ENCODE measurements around the gene PAQR4.

PAQR4 gene

DNA sequence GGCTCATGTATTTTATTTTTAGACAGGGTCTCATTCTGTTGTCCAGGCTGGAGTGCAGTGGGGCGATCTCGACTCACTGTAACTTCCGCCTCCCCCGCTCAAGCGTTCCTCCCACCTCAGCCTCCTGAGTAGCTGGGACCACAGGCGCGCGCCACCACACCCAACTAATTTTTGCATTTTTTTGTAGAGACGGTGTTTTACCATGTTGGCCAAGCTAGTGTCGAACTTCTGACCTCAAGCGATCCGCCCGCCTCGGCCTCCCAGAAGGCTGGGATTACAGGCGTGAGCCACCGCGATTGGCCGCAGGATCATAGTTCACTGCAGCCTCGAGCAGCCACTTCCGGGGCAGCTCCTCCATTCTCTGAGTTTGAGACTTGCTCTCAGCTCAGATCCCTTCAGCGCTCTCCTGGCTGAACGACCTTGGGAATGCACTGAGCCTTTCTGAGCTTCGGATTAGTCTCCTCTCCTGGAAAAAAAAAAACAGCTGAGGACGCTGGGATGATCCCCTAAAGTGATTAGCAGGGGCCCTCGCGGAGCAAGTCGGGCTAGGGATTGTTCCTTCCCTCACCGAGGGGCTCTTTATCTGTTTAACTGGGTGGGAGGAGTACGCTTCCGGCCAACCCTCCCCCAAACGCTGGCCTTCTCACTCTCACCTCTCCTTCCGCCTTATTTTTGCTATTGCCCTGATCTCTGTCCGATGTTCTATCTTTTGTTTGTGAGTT is 12.2 kb downstream of the PAQR4 start:
- no peak for DNase-seq

DNA sequence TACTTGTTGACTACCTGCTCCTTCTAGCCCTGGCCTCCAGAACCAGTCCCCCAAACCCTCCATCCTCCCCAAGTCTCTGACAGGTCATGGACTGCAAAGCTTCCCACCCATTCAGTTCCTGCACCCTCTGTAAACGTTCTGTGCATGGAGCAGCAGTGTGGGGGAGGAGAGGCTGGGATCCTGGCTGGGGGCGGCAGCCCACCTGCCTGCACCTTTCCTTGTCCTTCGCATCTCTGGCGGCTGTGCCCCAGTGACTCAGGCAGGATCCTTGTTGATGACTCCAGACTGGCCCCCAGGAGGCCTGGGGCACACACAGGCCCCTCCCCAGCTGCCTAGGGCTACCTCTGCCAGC is 12.7 kb downstream of the PAQR4 start:
- DNase-seq: no peak

GRCh38 chr16:2982402-2982801 is 13.3 kb downstream of the PAQR4 start:
- no peak for DNase-seq

GRCh38 chr16:2983706-2984136 is 14.6 kb downstream of the PAQR4 start:
- DNase-seq: peak; percentile 88

DNA sequence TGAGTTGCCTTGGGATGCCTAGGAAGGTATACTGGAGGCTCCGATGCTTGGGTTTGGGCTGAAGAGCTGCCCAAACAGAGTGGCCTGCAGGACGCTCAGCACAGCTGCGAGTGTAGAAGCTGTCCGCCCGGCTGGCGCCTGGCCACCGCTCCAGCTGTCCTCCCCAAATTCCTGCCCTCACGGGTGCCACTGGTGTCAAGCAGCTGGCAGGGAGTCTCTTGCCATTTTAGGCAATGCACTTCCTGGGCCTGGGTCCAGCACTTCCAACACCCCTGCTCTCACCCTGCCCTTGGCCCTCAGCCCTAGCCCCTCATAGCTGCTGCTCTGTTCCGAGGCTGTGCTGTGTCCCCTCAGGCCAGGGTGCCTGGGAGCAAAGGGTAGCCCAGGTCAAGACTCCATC is 16.3 kb downstream of the PAQR4 start:
- no peak for DNase-seq

DNA sequence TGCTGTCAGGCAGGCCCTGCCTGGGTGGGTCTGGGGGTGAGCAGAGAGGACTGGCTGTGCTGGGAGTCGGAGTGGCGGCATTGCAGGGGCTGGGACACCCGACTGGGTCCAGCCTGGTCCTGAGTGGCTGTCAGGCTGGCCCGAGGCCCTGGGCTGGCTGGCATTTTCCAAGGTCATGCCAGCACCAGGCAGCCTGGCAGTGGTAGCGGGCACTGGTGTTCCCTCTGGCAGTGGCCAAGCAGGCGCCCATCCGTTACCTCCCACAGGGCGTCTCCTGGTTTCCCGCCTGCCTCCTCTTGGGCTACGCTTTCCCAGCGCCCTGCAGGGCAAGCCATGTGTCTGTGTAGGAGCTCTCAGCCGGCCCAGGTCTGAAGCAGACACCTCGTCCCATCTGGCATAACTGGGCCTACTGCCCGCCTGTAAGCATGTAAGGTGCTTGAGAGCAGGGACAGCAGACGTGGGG is 16.8 kb downstream of the PAQR4 start:
- DNase-seq: no peak

- DNase-seq: no peak
Observed at GRCh38 chr16:2986623-2987188, 17.6 kb downstream of the PAQR4 start.

- DNase-seq: no peak
Observed at GRCh38 chr16:2987286-2987685, 18.1 kb downstream of the PAQR4 start.

DNA sequence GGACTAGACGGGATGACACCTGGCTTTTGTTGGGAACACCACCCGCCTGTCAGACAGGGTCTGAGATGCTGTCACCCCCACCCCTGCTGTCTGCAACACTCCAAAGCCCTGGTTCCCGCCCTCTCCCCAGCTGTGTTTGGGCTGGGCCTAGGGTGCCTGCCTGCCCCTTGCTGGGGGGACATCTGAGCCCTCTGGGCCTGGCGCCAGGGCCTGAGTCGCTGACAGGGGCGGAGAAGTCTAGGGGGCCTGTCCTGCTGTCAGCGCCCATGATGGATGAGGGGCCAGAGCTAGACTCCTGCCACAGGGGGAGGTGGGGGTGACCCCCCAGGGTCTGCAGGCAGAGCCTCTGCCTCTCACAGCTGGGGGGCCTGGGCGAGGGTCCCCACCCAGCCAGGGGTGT is 18.7 kb downstream of the PAQR4 start:
- DNase-seq: peak; percentile 34

GRCh38 chr16:2988590-2989099 is 19.5 kb downstream of the PAQR4 start:
- no peak for DNase-seq

- no peak for DNase-seq
Observed at GRCh38 chr16:2990891-2991290, 21.7 kb downstream of the PAQR4 start.

GRCh38 chr16:2991566-2992261 is 22.6 kb downstream of the PAQR4 start:
- no peak for DNase-seq

DNA sequence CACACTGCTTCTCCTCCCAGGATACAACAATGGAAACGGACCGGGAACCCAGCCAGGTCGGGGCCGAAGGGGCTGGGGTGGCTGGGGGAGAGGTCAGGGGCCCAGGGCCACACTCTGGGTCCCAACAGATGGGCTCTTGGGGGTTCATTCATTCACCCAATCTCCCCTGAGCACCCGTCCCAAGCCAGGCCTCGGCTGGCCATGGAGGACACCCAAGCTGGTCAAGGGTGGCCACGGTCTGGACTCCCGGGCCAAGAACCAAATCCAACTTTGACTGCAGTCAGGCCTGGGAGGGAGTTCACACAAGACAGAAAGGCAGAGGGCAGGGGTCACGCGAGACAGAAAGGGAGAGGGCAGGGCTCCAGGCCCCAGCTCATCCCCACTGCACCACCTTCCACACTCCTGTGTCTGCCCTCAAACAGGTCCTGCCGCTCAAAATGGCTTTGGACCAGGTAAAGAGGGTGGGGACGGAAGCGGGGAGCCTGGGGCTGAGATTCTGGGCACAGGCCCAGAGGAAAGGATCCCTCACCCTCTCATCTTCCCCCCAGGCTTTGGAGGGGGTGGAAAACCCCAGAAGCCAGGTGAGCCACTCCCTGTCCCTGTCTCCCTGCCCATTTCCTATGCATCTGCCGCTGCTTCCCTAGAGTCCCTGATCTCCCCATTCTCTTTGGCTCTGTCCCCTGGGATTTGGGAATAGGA is 23.4 kb downstream of the PAQR4 start:
- no peak for DNase-seq

GRCh38 chr16:2996298-2996697 is 27.1 kb downstream of the PAQR4 start:
- DNase-seq: no peak

- no peak for DNase-seq
Observed at GRCh38 chr16:2999929-3000328, 30.8 kb downstream of the PAQR4 start.

- no peak for DNase-seq
Observed at GRCh38 chr16:3000540-3000939, 31.4 kb downstream of the PAQR4 start.

- no peak for DNase-seq
Observed at GRCh38 chr16:3001316-3001715, 32.2 kb downstream of the PAQR4 start.

DNA sequence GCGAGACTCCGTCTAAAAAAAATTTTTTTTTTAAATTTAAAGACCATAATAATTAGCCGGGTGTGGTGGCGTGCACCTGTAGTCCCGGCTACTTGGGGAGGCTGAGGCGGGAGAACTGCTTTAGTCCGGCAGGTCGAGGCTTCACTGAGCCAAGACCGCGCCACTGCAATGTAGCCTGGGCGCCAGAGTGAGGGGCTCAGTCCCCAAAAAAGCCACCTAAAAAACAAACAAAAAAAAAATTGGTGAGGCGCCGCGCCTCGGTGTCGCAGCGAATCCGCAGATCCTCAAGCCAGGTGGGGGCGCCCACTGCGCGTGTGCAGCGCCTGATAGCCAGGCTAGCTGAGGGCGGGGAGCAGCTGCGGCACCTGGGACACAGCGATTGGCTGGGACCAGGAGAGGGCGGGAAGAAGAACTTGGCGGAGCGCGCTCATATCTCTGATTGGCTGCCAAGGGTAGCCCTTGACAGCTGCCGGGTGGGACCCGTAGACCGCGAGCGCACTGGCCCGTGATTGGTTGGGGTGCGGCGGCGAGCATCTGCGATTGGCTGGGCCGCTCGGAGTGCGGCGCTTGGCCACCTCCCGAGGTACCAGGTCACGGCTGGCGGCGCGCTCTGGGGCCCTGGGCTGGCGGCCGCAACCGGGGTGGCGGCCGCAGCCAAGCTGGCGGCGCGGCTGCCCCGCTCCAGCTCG is 34.6 kb downstream of the PAQR4 start:
- peak; percentile 100 for DNase-seq

- DNase-seq: peak; percentile 59
Observed at GRCh38 chr16:3004319-3004718, 35.2 kb downstream of the PAQR4 start.

GRCh38 chr16:3004781-3005284 is 35.7 kb downstream of the PAQR4 start:
- DNase-seq: peak; percentile 63

DNA sequence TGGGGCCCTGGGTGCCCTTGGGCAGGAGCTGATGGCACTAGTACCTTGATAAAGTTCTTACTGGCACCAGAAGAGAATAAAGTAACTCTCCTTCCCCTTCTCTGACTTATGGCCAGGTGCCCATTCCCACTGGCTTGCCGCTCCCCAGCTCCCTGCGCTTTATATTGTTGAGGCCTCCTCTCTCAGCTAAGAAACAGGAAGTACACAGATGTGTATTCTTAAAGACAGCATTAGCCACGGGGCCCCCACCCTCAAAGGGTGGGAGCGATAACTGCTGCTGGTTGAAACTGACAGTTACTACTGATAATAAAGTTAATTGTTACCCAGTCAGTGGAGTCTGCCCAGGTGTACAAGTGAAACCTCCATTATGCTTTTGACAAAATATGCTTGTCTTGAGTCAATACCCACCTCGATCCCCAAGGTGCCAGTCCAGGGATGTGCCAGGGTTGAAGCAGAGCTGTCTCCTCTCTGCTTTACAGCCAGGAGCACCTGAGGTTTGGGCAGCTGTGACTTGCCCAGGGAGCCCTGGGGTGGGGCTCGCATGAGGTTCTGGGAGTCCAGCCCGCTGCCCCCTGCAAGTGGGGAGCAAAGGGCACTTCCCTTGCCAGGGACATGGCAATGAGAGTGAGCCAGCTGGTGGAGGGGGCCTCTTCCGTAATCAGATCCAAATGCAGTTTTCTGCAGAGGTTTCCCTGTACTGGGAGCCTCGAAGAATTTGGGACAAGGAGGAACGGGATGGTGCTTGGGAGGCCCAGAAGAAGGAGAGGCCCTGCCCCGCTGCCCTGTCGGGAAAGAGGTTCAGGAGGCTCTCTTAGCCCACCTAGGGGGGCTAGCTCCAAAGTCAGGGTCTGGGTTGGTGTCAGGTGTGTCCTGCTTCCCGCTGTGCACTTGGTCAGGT is 38.2 kb downstream of the PAQR4 start:
- peak; percentile 89 for DNase-seq
